Liver (tissue), 3 donors: ENCODE measurements around the gene UIMC1.

ENCODE experiments used
- CTCF ChIP-seq: fragments of 150-350 bp; IDR thresholded peaks from 2 replicates; pipeline ENCODE4 v1.5.1; 2017; ENCODE audit warnings: improper control_type of control experiment, low read depth, low read length; ENCODE audit not compliant: missing input control
- FOXA1 ChIP-seq: IDR thresholded peaks from 2 replicates; pipeline ENCODE4 v1.6.1; 2016; ENCODE audit warnings: antibody characterized with exemption
- GABPA ChIP-seq, 2 donors: IDR thresholded peaks in 1 of 2; conservative IDR thresholded peaks in 1 of 2; 2 replicates each; pipeline ENCODE4 v1.6.1; 2016; ENCODE audit warnings: antibody characterized with exemption in 2 of 2, mild to moderate bottlenecking in 1 of 2, moderate library complexity in 1 of 2
- HNF4A ChIP-seq, 2 donors: conservative IDR thresholded peaks; 2 replicates each; pipeline ENCODE4 v1.6.1; 2016; ENCODE audit warnings: antibody characterized with exemption in 2 of 2, mild to moderate bottlenecking in 2 of 2
- HNF4G ChIP-seq: IDR thresholded peaks from 2 replicates; pipeline ENCODE4 v1.6.1; 2016; ENCODE audit warnings: antibody characterized with exemption
- JUND ChIP-seq, 2 donors: IDR thresholded peaks; 2 replicates each; pipeline ENCODE4 v1.6.1; 2016; ENCODE audit warnings: antibody characterized with exemption in 2 of 2
- MAX ChIP-seq: IDR thresholded peaks from 2 replicates; pipeline ENCODE4 v1.6.1; 2016; ENCODE audit warnings: antibody characterized with exemption
- RAD21 ChIP-seq, 2 donors: IDR thresholded peaks; 2 replicates each; pipeline ENCODE4 v1.6.1; 2016; ENCODE audit warnings: antibody characterized with exemption in 2 of 2, mild to moderate bottlenecking in 2 of 2
- SP1 ChIP-seq: IDR thresholded peaks from 2 replicates; pipeline ENCODE4 v1.6.1; 2018; ENCODE audit warnings: antibody characterized with exemption, mild to moderate bottlenecking
- TAF1 ChIP-seq: conservative IDR thresholded peaks from 2 replicates; pipeline ENCODE4 v1.6.1; 2016; ENCODE audit warnings: antibody characterized with exemption, mild to moderate bottlenecking
- YY1 ChIP-seq: IDR thresholded peaks from 2 replicates; pipeline ENCODE4 v1.6.1; 2016; ENCODE audit warnings: antibody characterized with exemption, mild to moderate bottlenecking
- TF ChIP-seq, protein P1 (sequence below): IDR thresholded peaks from 2 replicates; pipeline ENCODE4 v1.6.1; 2016; ENCODE audit warnings: antibody characterized with exemption
- TF ChIP-seq, protein P2 (sequence below): IDR thresholded peaks from 2 replicates; pipeline ENCODE4 v1.6.1; 2016; ENCODE audit warnings: antibody characterized with exemption
- TF ChIP-seq, protein P3 (sequence below): IDR thresholded peaks from 2 replicates; pipeline ENCODE4 v1.6.1; 2016; ENCODE audit warnings: antibody characterized with exemption, mild to moderate bottlenecking
- donor health status: healthy.
- donor health status: healthy.

- TF ChIP-seq CTCF = no peak
- TF ChIP-seq JUND (IDR thresholded peaks at IDR 0.05) = no peak
- TF ChIP-seq HNF4G = no peak
- no peak for TF ChIP-seq YY1
- no peak for TF ChIP-seq TAF1
- TF ChIP-seq, protein P1, sequence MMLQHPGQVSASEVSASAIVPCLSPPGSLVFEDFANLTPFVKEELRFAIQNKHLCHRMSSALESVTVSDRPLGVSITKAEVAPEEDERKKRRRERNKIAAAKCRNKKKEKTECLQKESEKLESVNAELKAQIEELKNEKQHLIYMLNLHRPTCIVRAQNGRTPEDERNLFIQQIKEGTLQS = no peak
- no peak for TF ChIP-seq GABPA (IDR thresholded peaks at IDR 0.05 in 1 of 2, conservative IDR thresholded peaks at IDR 0.05 in 1 of 2)
- no peak for TF ChIP-seq RAD21 (IDR thresholded peaks at IDR 0.05)
- TF ChIP-seq SP1 = no peak
- TF ChIP-seq, protein P2, sequence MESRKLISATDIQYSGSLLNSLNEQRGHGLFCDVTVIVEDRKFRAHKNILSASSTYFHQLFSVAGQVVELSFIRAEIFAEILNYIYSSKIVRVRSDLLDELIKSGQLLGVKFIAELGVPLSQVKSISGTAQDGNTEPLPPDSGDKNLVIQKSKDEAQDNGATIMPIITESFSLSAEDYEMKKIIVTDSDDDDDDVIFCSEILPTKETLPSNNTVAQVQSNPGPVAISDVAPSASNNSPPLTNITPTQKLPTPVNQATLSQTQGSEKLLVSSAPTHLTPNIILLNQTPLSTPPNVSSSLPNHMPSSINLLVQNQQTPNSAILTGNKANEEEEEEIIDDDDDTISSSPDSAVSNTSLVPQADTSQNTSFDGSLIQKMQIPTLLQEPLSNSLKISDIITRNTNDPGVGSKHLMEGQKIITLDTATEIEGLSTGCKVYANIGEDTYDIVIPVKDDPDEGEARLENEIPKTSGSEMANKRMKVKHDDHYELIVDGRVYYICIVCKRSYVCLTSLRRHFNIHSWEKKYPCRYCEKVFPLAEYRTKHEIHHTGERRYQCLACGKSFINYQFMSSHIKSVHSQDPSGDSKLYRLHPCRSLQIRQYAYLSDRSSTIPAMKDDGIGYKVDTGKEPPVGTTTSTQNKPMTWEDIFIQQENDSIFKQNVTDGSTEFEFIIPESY = no peak
- TF ChIP-seq, protein P3, sequence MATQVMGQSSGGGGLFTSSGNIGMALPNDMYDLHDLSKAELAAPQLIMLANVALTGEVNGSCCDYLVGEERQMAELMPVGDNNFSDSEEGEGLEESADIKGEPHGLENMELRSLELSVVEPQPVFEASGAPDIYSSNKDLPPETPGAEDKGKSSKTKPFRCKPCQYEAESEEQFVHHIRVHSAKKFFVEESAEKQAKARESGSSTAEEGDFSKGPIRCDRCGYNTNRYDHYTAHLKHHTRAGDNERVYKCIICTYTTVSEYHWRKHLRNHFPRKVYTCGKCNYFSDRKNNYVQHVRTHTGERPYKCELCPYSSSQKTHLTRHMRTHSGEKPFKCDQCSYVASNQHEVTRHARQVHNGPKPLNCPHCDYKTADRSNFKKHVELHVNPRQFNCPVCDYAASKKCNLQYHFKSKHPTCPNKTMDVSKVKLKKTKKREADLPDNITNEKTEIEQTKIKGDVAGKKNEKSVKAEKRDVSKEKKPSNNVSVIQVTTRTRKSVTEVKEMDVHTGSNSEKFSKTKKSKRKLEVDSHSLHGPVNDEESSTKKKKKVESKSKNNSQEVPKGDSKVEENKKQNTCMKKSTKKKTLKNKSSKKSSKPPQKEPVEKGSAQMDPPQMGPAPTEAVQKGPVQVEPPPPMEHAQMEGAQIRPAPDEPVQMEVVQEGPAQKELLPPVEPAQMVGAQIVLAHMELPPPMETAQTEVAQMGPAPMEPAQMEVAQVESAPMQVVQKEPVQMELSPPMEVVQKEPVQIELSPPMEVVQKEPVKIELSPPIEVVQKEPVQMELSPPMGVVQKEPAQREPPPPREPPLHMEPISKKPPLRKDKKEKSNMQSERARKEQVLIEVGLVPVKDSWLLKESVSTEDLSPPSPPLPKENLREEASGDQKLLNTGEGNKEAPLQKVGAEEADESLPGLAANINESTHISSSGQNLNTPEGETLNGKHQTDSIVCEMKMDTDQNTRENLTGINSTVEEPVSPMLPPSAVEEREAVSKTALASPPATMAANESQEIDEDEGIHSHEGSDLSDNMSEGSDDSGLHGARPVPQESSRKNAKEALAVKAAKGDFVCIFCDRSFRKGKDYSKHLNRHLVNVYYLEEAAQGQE = no peak
- TF ChIP-seq MAX = no peak
- TF ChIP-seq FOXA1 = no peak
- TF ChIP-seq HNF4A (conservative IDR thresholded peaks at IDR 0.05) = no peak
Measured at GRCh38 chr5:176869501-176870109, 137.0 kb downstream of the UIMC1 start.
